GM12874 (cell line): ENCODE results near the gene COA8.

Experiments
- CTCF ChIP-seq: IDR thresholded peaks from 2 replicates; pipeline ENCODE4 v1.5.1; 2011; ENCODE audit warnings: low read depth, mild to moderate bottlenecking, control low read depth, low read length, moderate library complexity; ENCODE audit not compliant: insufficient read depth

Gene COA8

GRCh38 chr14:103533137-103533998, 29.4 kb upstream of the COA8 start:
- no peak for TF ChIP-seq CTCF

GRCh38 chr14:103533999-103534575, 28.7 kb upstream of the COA8 start:
- no peak for TF ChIP-seq CTCF

DNA sequence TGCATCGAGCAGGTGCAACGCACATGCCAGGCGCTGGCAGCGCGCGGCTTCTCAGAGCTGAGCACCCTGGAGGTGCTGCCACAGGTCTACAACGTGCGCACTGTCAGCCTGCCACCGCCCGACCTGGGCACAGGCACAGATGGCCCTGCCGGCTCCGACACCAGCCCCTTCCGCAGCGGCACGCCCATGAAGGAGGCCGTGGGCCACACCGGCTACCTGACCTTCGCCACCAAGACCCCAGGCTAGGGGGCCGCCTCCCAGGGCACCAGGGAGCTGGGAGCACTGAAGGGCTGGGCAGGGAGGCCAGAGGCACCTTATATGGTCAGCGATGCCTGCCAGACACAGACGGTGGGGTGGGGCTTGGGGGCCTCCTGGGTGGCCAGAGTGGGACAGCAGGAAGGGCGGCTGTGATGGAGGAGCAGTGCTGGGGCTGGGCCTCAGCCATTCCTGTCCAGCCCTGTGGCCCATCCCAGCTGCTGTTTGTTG, 28.1 kb upstream of the COA8 start:
- no peak for TF ChIP-seq CTCF

- TF ChIP-seq CTCF = no peak
Observed at GRCh38 chr14:103535081-103535890, 27.5 kb upstream of the COA8 start.

DNA sequence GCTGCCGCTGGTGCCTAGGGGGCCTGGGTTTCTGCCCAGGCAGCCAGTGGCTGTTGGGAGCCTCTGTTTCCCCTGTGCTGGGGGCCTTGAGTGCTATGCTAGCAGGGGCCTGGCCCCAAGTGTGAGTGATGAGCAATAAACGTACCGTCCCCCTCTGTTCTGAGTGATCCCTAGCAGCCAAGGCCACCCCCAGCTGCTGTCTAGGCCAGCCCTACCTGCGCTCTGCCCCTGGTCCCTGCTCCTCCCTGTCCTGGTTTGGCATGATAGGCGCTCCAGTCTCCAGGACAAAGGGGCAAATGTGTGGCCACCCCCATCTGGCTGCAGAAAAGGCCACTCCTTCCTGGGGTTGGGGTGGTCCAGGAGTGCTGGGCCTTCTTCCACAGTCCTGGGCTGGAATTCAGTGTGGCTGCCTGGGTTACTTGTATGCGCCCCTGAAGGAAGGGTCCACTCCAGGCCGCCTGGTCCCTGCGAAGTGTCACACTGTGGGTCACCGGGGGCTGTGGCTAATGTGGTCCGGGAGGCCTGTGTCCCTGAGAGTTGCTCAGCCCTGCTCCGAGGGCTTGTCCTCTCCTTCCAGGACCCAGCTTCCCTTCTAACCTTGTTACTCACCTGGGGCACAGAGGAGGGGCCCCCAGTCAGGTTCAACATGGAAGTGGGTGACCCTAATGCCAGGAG, 26.7 kb upstream of the COA8 start:
- TF ChIP-seq CTCF = no peak

- no peak for TF ChIP-seq CTCF
Observed at GRCh38 chr14:103536693-103537092, 26.1 kb upstream of the COA8 start.
